GM23338 (cell line): Measurements from ENCODE around the gene CHPF. TPM values are rescaled to one million over a fixed set of nuclear protein-coding genes. Genes with fewer than 3 reads are reported as not detected.

Source experiments
- ATAC-seq: fragments of 200-7000 bp; cut with Tn5 transposase; 3 replicates; pipeline ENCODE4 v1.9.1; 2020
- DNase-seq: peaks from one replicate; pipeline ENCODE4 v3.0.0-alpha.2; 2015; ENCODE audit warnings: low spot score
- H2AFZ ChIP-seq: fragments of 200-600 bp; sonication (generic); 2 replicates; pipeline ENCODE4 v1.8.0; 2016; ENCODE audit warnings: antibody characterized with exemption, mild to moderate bottlenecking, moderate library complexity
- H3F3A ChIP-seq: fragments of 200-600 bp; sonication (generic); replicated peaks from 2 replicates; pipeline ENCODE4 v1.8.0; 2017; ENCODE audit warnings: antibody characterized with exemption, mixed run types, low read depth
- H3K27ac ChIP-seq: fragments of 200-600 bp; sonication (generic); 2 replicates; pipeline ENCODE4 v1.6.1; 2016; ENCODE audit warnings: low read depth
- H3K27me3 ChIP-seq: fragments of 200-600 bp; sonication (generic); 2 replicates; pipeline ENCODE4 v1.8.0; 2016; ENCODE audit warnings: mild to moderate bottlenecking, mixed run types, moderate library complexity; ENCODE audit not compliant: insufficient read depth
- H3K36me3 ChIP-seq: fragments of 200-600 bp; sonication (generic); 2 replicates; pipeline ENCODE4 v1.8.0; 2016; ENCODE audit warnings: mild to moderate bottlenecking; ENCODE audit not compliant: insufficient read depth
- H3K4me1 ChIP-seq: fragments of 200-600 bp; sonication (generic); 2 replicates; pipeline ENCODE4 v1.8.0; 2016; ENCODE audit warnings: mild to moderate bottlenecking, moderate library complexity; ENCODE audit not compliant: insufficient read depth
- H3K4me2 ChIP-seq: fragments of 200-600 bp; sonication (generic); 2 replicates; pipeline ENCODE4 v1.7.1; 2017; ENCODE audit warnings: mixed run types
- H3K4me3 ChIP-seq: fragments of 200-600 bp; sonication (generic); 2 replicates; pipeline ENCODE4 v1.6.1; 2016; ENCODE audit warnings: mixed run types
- H3K79me2 ChIP-seq: fragments of 200-600 bp; sonication (generic); replicated peaks from 2 replicates; pipeline ENCODE4 v1.8.0; 2017; ENCODE audit warnings: mild to moderate bottlenecking; ENCODE audit not compliant: insufficient read depth
- H3K9me2 ChIP-seq: fragments of 200-600 bp; sonication (generic); 2 replicates; pipeline ENCODE4 v1.8.0; 2017; ENCODE audit not compliant: insufficient read depth
- H4K20me1 ChIP-seq: fragments of 200-600 bp; sonication (generic); replicated peaks from 2 replicates; pipeline ENCODE4 v1.8.0; 2017; ENCODE audit warnings: mild to moderate bottlenecking; ENCODE audit not compliant: insufficient read depth
- H3K27ac Mint-ChIP-seq: 2 replicates; pipeline ENCODE4 v1.8.0; 2020; ENCODE audit warnings: inconsistent platforms, mild to moderate bottlenecking, moderate library complexity, mixed read lengths
- H3K27me3 Mint-ChIP-seq: 3 replicates; pipeline ENCODE4 v1.8.0; 2022; ENCODE audit warnings: low read depth, mild to moderate bottlenecking, moderate library complexity, mixed read lengths, inconsistent platforms; ENCODE audit not compliant: insufficient read depth, poor library complexity
- H3K36me3 Mint-ChIP-seq: 3 replicates; pipeline ENCODE4 v1.8.0; 2021; ENCODE audit warnings: low read depth, mild to moderate bottlenecking, inconsistent platforms, moderate library complexity, mixed read lengths
- H3K4me1 Mint-ChIP-seq: 3 replicates; pipeline ENCODE4 v1.8.0; 2020; ENCODE audit warnings: mild to moderate bottlenecking, inconsistent platforms, mixed read lengths
- H3K4me3 Mint-ChIP-seq: 3 replicates; pipeline ENCODE4 v1.8.0; 2021; ENCODE audit warnings: moderate library complexity, mild to moderate bottlenecking, inconsistent platforms, mixed read lengths
- H3K9me3 Mint-ChIP-seq: 3 replicates; pipeline ENCODE4 v1.8.0; 2020; ENCODE audit warnings: moderate library complexity, mild to moderate bottlenecking, inconsistent platforms, mixed read lengths
- CREB1 ChIP-seq: fragments of 250-450 bp; sonication (Bioruptor Pico); IDR thresholded peaks from 2 replicates; pipeline ENCODE4 v1.5.0; 2020; ENCODE audit warnings: low read depth, mild to moderate bottlenecking, moderate library complexity
- CTCF ChIP-seq, 2 experiments: fragments of 200-600 bp in 1 of 2; sonication (generic) in 1 of 2; conservative IDR thresholded peaks; 2 replicates each; pipeline versions ENCODE4 v1.5.1 to v1.6.1; 2016 to 2017; ENCODE audit warnings: antibody characterized with exemption in 2 of 2, low read depth in 2 of 2, mild to moderate bottlenecking in 2 of 2, moderate library complexity in 1 of 2
- ETS1 ChIP-seq: IDR thresholded peaks from 2 replicates; pipeline ENCODE4 v1.6.1; 2016; ENCODE audit warnings: antibody characterized with exemption
- EZH2 ChIP-seq: fragments of 200-600 bp; sonication (generic); IDR thresholded peaks from one replicate; pipeline ENCODE4 v1.8.0; 2017; ENCODE audit warnings: antibody characterized with exemption, mild to moderate bottlenecking, low read depth; ENCODE audit not compliant: unreplicated experiment
- EZH2phosphoT487 ChIP-seq: fragments of 200-600 bp; sonication (generic); IDR thresholded peaks from one replicate; pipeline ENCODE4 v1.8.1; 2018; ENCODE audit warnings: antibody characterized with exemption; ENCODE audit not compliant: unreplicated experiment
- JUNB ChIP-seq: IDR thresholded peaks from one replicate; pipeline ENCODE4 v1.6.1; 2016; ENCODE audit warnings: antibody characterized with exemption; ENCODE audit not compliant: unreplicated experiment
- NANOG ChIP-seq: IDR thresholded peaks from 2 replicates; pipeline ENCODE4 v1.6.1; 2016; ENCODE audit warnings: antibody characterized with exemption, borderline replicate concordance
- POLR2AphosphoS5 ChIP-seq: IDR thresholded peaks from 2 replicates; pipeline ENCODE4 v1.6.1; 2016; ENCODE audit warnings: antibody characterized with exemption, low read depth
- REST ChIP-seq: IDR thresholded peaks from one replicate; pipeline ENCODE4 v1.6.1; 2018; ENCODE audit warnings: antibody characterized with exemption; ENCODE audit not compliant: unreplicated experiment
- STAT1 ChIP-seq: IDR thresholded peaks from one replicate; pipeline ENCODE4 v1.6.1; 2016; ENCODE audit warnings: antibody characterized with exemption; ENCODE audit not compliant: unreplicated experiment
- ZNF114 ChIP-seq: fragments of 250-450 bp; sonication (Bioruptor Pico); IDR thresholded peaks from 2 replicates; pipeline ENCODE4 v1.5.0; 2020; ENCODE audit warnings: mild to moderate bottlenecking, moderate library complexity
- ZNF331 ChIP-seq: fragments of 250-450 bp; sonication (Bioruptor Pico); IDR thresholded peaks from 2 replicates; pipeline ENCODE4 v1.5.0; 2020; ENCODE audit warnings: low read depth, mild to moderate bottlenecking, moderate library complexity
- ZNF462 ChIP-seq: fragments of 250-450 bp; sonication (Bioruptor Pico); IDR thresholded peaks from 2 replicates; pipeline ENCODE4 v1.5.0; 2020; ENCODE audit warnings: mild to moderate bottlenecking, moderate library complexity
- polyA plus RNA-seq: library from polyadenylated mRNA; unstranded; fragments of >200 nt; fragmentation: Nextera tagmentation; extraction: Ambion mirVana; gene quantifications from 2 replicates; pipeline ENCODE4 v1.2.1, GENCODE V29; 2016
- total RNA-seq: library from RNA; depleted of rRNA; stranded (reverse); fragments of >200 nt; shearing (Covaris generic); gene quantifications from 2 replicates; pipeline ENCODE4 v1.2.3, GENCODE V29; 2014

CHPF gene
- total and polyA plus RNA-seq, 2 experiments from 2014 or later, result 36.5 to 252 TPM

DNA sequence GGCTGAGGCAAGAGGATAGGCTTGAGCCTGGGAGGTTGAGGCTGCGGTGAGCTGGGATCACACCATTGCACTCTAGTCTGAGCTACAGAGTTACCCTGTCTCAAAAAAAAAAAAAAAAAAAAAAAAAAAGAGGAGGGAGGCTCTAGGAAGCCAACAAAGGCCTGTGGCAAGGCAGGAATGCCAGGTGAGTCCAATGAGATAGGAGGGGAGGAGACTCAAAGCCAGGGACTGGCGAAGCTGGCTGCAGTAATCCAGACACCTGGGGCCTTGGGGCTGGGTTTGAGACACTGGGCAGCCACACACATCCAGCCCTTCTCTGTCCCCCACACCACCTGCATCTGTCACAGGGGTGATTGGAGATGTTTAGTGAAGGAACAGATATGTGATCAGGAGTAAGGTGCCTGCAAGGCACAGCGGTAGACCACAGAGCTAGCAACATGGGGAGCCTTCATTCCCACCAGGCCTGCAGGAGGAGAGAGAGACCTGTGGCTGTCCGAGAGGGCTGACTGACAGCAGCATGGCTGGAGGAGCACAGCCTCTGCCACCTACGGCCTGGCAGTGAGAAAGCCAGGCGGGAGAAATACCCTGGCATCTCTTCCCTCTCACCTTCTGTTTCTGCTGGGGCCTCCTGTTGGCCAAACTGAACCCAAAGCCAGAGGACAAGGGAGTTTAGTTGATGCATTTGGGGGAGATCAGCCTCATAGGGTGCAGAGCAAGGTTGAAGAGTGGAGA lies 9.5 kb downstream of the CHPF start (continued):
- TF ChIP-seq ZNF331 (CRISPR knock-in tag), result no peak

DNA sequence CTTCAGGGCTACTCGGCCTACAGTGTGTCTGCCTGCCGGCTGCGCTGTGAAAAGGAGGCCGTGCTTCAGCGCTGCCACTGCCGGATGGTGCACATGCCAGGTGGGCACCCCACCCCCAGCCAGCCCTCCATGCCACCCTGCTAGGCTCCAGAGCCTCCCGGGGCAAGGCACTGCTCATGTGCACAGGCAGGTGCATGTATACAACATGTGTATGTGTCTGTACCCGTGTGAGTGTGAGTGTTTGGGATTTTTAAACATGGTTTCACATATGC lies 11.3 kb downstream of the CHPF start:
- peaks cover 28% of the 10 kb centered on the region for H3K4me1 Mint-ChIP-seq

More for the DNA sequence above, 11.3 kb downstream of the CHPF start:
- H3K36me3 ChIP-seq, result no peaks in the 10 kb centered on the region; the same call in 1 of the 2 replicates
- Mint-ChIP-seq H3K27ac (no peak overlapping the region), H3K9me3 (no peaks in the 10 kb centered on the region), H3K36me3 (no peaks in the 10 kb centered on the region), H3K27me3 (peaks cover 47% of the 10 kb centered on the region), H3K4me3 (no peak overlapping the region)
- H3K9me2 ChIP-seq, result no peaks in the 10 kb centered on the region
- no peak overlapping the region for H3K4me2 ChIP-seq
- no peak overlapping the region for H3K4me3 ChIP-seq
- no peak for TF ChIP-seq CREB1
- TF ChIP-seq ETS1, result no peak
- TF ChIP-seq EZH2phosphoT487, result no peak
- no peak for TF ChIP-seq CTCF (conservative IDR thresholded peaks at IDR 0.05; ENCODE audit: low read depth in 2 of 2)
- TF ChIP-seq NANOG, result no peak
- TF ChIP-seq EZH2, result no peak
- no peak for TF ChIP-seq ZNF114 (CRISPR knock-in tag)
- TF ChIP-seq POLR2AphosphoS5, result no peak
- no peak for TF ChIP-seq ZNF331 (CRISPR knock-in tag)
- TF ChIP-seq STAT1, result no peak
- TF ChIP-seq JUNB, result no peak
- no peak for TF ChIP-seq REST
- TF ChIP-seq ZNF462 (CRISPR knock-in tag), result no peak
- no peaks in the 10 kb centered on the region for H3K79me2 ChIP-seq
- DNase-seq (no peak), ATAC-seq (no peak)
- H4K20me1 ChIP-seq, result no peaks in the 10 kb centered on the region
- peaks cover 27% of the 10 kb centered on the region for H3K27me3 ChIP-seq
- H3F3A ChIP-seq, result no peaks in the 10 kb centered on the region
- no peak overlapping the region for H3K27ac ChIP-seq
- H3K4me1 ChIP-seq, result peaks cover 15% of the 10 kb centered on the region
- H2AFZ ChIP-seq, result no peak overlapping the region
